BJ (cell line): Measurements from ENCODE around the gene KIF13A. TPM values are rescaled to one million over a fixed set of nuclear protein-coding genes. Genes with fewer than 3 reads are reported as not detected.

Source experiments
- CTCF ChIA-PET: fragments of 350-600 bp; formaldehyde crosslinking; extraction: SDS; loops from one replicate; lab custom pipeline; 2021; ENCODE audit warnings: antibody characterized with exemption, inconsistent platforms; lab: Yijun Ruan, JAX
- POLR2A ChIA-PET: fragments of 300-600 bp; sonication (Branson Sonifier 250); formaldehyde crosslinking; extraction: SDS; loops from one replicate; lab custom pipeline; 2021; ENCODE audit warnings: antibody characterized with exemption; lab: Charles Lee
- DNase-seq: peaks from one replicate; pipeline ENCODE4 v3.0.0-alpha.2; 2011; ENCODE audit warnings: low read depth
- H3K27me3 ChIP-seq: 2 replicates; pipeline ENCODE4 v1.6.0; 2011; ENCODE audit warnings: low read length; ENCODE audit not compliant: control insufficient read depth, insufficient read depth
- H3K36me3 ChIP-seq: 2 replicates; pipeline ENCODE4 v1.5.1; 2011; ENCODE audit warnings: low read length; ENCODE audit not compliant: control insufficient read depth, insufficient read depth
- H3K4me3 ChIP-seq: 2 replicates; pipeline ENCODE4 v1.5.1; 2011; ENCODE audit warnings: low read depth, mild to moderate bottlenecking, control low read depth, low read length
- CTCF ChIP-seq: IDR thresholded peaks from 2 replicates; pipeline ENCODE4 v1.5.1; 2011; ENCODE audit warnings: low read depth, mild to moderate bottlenecking, control low read depth, inconsistent platforms, low read length, moderate library complexity; ENCODE audit not compliant: insufficient read depth
- polyA plus RNA-seq: library from polyadenylated mRNA; depleted of rRNA; stranded (reverse); fragments of >200 nt; gene quantifications from 2 replicates; pipeline ENCODE4 v1.2.3, GENCODE V29; 2011

Gene KIF13A
- polyA plus RNA-seq, 1 experiment = 41.4 TPM

GRCh38 chr6:17999425-17999824 lies 12.0 kb upstream of the KIF13A start:
- Histone ChIP-seq H3K27me3 (no peaks in the 10 kb centered on the region), H3K36me3 (no peaks in the 10 kb centered on the region), H3K4me3 (no peak overlapping the region)
- TF ChIP-seq CTCF = no peak
- DNase-seq = no peak
- ChIA-PET POLR2A (no interaction called here), CTCF (no interaction called here)

- ChIA-PET CTCF (no interaction called here), POLR2A (no interaction called here)
- no peak for DNase-seq
- H3K36me3 ChIP-seq = no peaks in the 10 kb centered on the region
- H3K27me3 ChIP-seq = no peaks in the 10 kb centered on the region
- no peak for TF ChIP-seq CTCF
- H3K4me3 ChIP-seq = no peak overlapping the region
Measured at GRCh38 chr6:17998442-17998841, 11.0 kb upstream of the KIF13A start.

GRCh38 chr6:17998003-17998402 lies 10.6 kb upstream of the KIF13A start:
- Histone ChIP-seq H3K27me3 (no peaks in the 10 kb centered on the region), H3K4me3 (no peak overlapping the region), H3K36me3 (no peaks in the 10 kb centered on the region)
- DNase-seq = no peak
- TF ChIP-seq CTCF = no peak
- CTCF ChIA-PET = no interaction called here
- POLR2A ChIA-PET = no interaction called here

GRCh38 chr6:17995414-17995813 lies 8.0 kb upstream of the KIF13A start:
- ChIA-PET POLR2A (no interaction called here), CTCF (no interaction called here)
- DNase-seq = no peak
- H3K27me3 ChIP-seq = no peaks in the 10 kb centered on the region
- H3K36me3 ChIP-seq = no peaks in the 10 kb centered on the region
- TF ChIP-seq CTCF = no peak
- no peak overlapping the region for H3K4me3 ChIP-seq

- H3K4me3 ChIP-seq = no peak overlapping the region
- ChIA-PET POLR2A (no interaction called here), CTCF (interaction anchor here (0.9 kb wide), 1 partner anchor 128 kb away, joined by 3 read pairs; the partner anchor contains the start of gene NHLRC1)
- H3K27me3 ChIP-seq = no peaks in the 10 kb centered on the region
- no peak for TF ChIP-seq CTCF
- no peaks in the 10 kb centered on the region for H3K36me3 ChIP-seq
- no peak for DNase-seq
Measured at GRCh38 chr6:17994019-17994418, 6.6 kb upstream of the KIF13A start.
